ENCODE data around the gene DHRS3. TPM values are rescaled to one million over a fixed set of nuclear protein-coding genes. Genes with fewer than 3 reads are reported as not detected.

Gene DHRS3
- total and polyA plus RNA-seq, 2 of the 13 experiments (the other 11 are each of a cell fraction or from before 2014, with no cell fraction given) = 48.5 to 90.5 TPM

DNA sequence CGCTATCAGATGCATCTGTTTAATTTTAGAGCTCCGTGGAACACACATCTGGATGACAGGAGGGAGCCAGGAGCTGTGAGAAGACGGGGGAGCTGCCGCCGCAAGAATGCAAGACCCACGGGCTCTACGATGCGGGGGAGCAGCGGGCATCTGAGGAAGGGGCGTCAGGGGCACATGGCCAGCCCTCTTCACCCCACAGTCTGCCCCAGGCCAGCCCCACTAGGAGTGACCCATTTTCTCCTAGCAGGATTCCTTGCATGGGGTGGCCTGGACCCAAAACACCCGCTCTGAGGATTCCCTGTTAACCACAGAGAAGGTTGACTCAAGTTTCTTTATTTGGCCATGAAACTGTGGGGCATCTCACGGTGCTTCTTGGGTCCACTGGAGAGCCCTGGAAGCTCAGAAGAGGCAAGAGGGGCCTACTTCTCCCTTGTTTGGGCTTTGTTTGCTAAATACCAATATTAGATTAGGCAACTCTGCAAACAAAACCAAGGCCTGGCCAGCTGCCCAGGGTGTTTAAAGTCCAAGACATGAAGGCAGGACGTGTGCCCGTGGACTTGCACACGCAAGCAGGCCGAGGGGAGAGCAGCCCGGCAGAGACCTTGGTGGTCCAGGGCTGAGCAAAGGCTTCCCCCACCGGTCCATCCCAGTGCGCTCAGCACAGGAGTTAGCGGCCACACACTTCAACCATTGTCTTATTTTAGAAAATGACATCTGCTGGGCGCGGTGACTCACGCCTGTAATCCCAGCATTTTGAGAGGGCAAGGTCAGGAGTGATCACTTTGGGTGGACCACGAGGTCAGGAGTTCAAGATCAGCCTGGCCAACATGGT is 89.8 kb downstream of the DHRS3 start (continued):
- TF ChIP-seq, protein P1, sequence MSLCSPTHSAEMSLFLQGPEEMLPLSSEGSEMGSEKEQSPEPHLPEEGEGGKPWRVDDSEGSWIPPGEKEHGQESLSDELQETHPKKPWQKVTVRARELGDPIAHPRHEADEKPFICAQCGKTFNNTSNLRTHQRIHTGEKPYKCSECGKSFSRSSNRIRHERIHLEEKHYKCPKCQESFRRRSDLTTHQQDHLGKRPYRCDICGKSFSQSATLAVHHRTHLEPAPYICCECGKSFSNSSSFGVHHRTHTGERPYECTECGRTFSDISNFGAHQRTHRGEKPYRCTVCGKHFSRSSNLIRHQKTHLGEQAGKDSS (CRISPR knock-in tag; IDR thresholded peaks at IDR 0.05; ENCODE audit: borderline replicate concordance, low read depth) = no peak; the same call in 1 of the 2 replicates
- no peak for TF ChIP-seq CENPT (CRISPR knock-in tag; IDR thresholded peaks at IDR 0.05; ENCODE audit: low read depth)
- TF ChIP-seq, protein P2, sequence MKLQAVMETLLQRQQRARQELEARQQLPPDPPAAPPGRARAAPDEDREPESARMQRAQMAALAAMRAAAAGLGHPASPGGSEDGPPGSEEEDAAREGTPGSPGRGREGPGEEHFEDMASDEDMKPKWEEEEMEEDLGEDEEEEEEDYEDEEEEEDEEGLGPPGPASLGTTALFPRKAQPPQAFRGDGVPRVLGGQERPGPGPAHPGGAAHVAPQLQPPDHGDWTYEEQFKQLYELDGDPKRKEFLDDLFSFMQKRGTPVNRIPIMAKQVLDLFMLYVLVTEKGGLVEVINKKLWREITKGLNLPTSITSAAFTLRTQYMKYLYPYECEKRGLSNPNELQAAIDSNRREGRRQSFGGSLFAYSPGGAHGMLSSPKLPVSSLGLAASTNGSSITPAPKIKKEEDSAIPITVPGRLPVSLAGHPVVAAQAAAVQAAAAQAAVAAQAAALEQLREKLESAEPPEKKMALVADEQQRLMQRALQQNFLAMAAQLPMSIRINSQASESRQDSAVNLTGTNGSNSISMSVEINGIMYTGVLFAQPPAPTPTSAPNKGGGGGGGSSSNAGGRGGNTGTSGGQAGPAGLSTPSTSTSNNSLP (IDR thresholded peaks at IDR 0.05; ENCODE audit: low read depth, low read length) = no peak
- TF ChIP-seq, protein P3, sequence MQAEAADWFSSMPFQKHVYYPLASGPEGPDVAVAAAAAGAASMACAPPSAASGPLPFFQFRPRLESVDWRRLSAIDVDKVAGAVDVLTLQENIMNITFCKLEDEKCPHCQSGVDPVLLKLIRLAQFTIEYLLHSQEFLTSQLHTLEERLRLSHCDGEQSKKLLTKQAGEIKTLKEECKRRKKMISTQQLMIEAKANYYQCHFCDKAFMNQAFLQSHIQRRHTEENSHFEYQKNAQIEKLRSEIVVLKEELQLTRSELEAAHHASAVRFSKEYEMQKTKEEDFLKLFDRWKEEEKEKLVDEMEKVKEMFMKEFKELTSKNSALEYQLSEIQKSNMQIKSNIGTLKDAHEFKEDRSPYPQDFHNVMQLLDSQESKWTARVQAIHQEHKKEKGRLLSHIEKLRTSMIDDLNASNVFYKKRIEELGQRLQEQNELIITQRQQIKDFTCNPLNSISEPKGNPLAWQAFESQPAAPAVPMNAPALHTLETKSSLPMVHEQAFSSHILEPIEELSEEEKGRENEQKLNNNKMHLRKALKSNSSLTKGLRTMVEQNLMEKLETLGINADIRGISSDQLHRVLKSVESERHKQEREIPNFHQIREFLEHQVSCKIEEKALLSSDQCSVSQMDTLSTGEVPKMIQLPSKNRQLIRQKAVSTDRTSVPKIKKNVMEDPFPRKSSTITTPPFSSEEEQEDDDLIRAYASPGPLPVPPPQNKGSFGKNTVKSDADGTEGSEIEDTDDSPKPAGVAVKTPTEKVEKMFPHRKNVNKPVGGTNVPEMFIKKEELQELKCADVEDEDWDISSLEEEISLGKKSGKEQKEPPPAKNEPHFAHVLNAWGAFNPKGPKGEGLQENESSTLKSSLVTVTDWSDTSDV (CRISPR knock-in tag; IDR thresholded peaks at IDR 0.05) = no peak
- TF ChIP-seq, protein P4, sequence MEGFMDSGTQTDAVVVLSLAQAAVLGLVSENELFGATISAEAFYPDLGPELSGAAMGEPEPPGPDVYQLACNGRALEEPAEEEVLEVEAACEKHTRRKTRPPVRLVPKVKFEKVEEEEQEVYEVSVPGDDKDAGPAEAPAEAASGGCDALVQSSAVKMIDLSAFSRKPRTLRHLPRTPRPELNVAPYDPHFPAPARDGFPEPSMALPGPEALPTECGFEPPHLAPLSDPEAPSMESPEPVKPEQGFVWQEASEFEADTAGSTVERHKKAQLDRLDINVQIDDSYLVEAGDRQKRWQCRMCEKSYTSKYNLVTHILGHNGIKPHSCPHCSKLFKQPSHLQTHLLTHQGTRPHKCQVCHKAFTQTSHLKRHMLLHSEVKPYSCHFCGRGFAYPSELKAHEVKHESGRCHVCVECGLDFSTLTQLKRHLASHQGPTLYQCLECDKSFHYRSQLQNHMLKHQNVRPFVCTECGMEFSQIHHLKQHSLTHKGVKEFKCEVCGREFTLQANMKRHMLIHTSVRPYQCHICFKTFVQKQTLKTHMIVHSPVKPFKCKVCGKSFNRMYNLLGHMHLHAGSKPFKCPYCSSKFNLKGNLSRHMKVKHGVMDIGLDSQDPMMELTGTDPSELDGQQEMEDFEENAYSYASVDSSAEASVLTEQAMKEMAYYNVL (CRISPR knock-in tag; IDR thresholded peaks at IDR 0.05; ENCODE audit: borderline replicate concordance) = peak; percentile 86; the same call in 1 of the 2 replicates
- TF ChIP-seq SNAPC2 (CRISPR knock-in tag; IDR thresholded peaks at IDR 0.05) = no peak; the same call in 1 of the 2 replicates
- TF ChIP-seq SNRNP70 (IDR thresholded peaks at IDR 0.05; ENCODE audit: low read depth, low read length) = no peak
- TF ChIP-seq ZNF329 (CRISPR knock-in tag; IDR thresholded peaks at IDR 0.05; ENCODE audit: low read depth) = no peak
- peak; percentile 55; the same call in 1 of the 3 replicates for TF ChIP-seq MXI1 (IDR thresholded peaks at IDR 0.05; ENCODE audit: borderline replicate concordance, low read depth, low read length)
- TF ChIP-seq YEATS2 (CRISPR knock-in tag; IDR thresholded peaks at IDR 0.05; ENCODE audit: borderline replicate concordance) = 0 out of 2 replicates have a peak, but pooled peaks have one; percentile 56
- TF ChIP-seq TEAD3 (CRISPR knock-in tag; optimal IDR thresholded peaks at IDR 0.05; ENCODE audit: borderline replicate concordance) = peak; percentile 92
- TF ChIP-seq ZNF703 (CRISPR knock-in tag; IDR thresholded peaks at IDR 0.05; ENCODE audit: borderline replicate concordance) = peak; percentile 83; the same call in 1 of the 2 replicates
- 0 out of 2 replicates have a peak, but pooled peaks have one; percentile 45 for TF ChIP-seq ZNF792 (CRISPR knock-in tag; IDR thresholded peaks at IDR 0.05)
- peak; percentile 36; the same call in 1 of the 2 replicates for TF ChIP-seq PHF8 (CRISPR knock-in tag; IDR thresholded peaks at IDR 0.05)
- no peak for TF ChIP-seq ZNF30 (CRISPR knock-in tag; IDR thresholded peaks at IDR 0.05)
- TF ChIP-seq DNMT1 (CRISPR knock-in tag; IDR thresholded peaks at IDR 0.05) = 0 out of 2 replicates have a peak, but pooled peaks have one; percentile 14
- peak; percentile 67; the same call in 1 of the 2 replicates for TF ChIP-seq ATF1 (CRISPR knock-in tag; IDR thresholded peaks at IDR 0.05)
- no peak for TF ChIP-seq FIP1L1 (IDR thresholded peaks at IDR 0.05; ENCODE audit: borderline replicate concordance, insufficient read depth, low read depth, low read length)
- TF ChIP-seq, protein P5, sequence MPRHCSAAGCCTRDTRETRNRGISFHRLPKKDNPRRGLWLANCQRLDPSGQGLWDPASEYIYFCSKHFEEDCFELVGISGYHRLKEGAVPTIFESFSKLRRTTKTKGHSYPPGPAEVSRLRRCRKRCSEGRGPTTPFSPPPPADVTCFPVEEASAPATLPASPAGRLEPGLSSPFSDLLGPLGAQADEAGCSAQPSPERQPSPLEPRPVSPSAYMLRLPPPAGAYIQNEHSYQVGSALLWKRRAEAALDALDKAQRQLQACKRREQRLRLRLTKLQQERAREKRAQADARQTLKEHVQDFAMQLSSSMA (CRISPR knock-in tag; IDR thresholded peaks at IDR 0.05) = peak; percentile 84; the same call in 1 of the 2 replicates
- TF ChIP-seq TAF1 (CRISPR knock-in tag; IDR thresholded peaks at IDR 0.05) = peak; percentile 30; the same call in 1 of the 2 replicates
- peak; percentile 54 for TF ChIP-seq ZEB1 (IDR thresholded peaks at IDR 0.05; ENCODE audit: insufficient replicate concordance, low read depth)
